Smooth muscle cell (in vitro differentiated cells): ENCODE data around the gene PIGM. TPM values are rescaled to one million over a fixed set of nuclear protein-coding genes. Genes with fewer than 3 reads are reported as not detected.

Experiments used
- DNase-seq: peaks from one replicate; lab custom pipeline; 2025; ENCODE audit not compliant: unreplicated experiment; lab: John Stamatoyannopoulos, UW
- H2AFZ ChIP-seq: fragments of 200-600 bp; sonication (generic); 2 replicates; pipeline ENCODE4 v1.6.0; 2016; ENCODE audit warnings: antibody characterized with exemption, low read depth, mild to moderate bottlenecking
- H3F3A ChIP-seq: fragments of 200-600 bp; sonication (generic); 2 replicates; pipeline ENCODE4 v1.6.0; 2017; ENCODE audit warnings: antibody characterized with exemption, low read depth
- H3K27ac ChIP-seq: fragments of 200-600 bp; sonication (generic); 2 replicates; pipeline ENCODE4 v1.5.1; 2016; ENCODE audit warnings: low read depth, mild to moderate bottlenecking
- H3K27me3 ChIP-seq: fragments of 200-600 bp; sonication (generic); 2 replicates; pipeline ENCODE4 v1.6.1; 2016; ENCODE audit warnings: low read depth, mild to moderate bottlenecking
- H3K36me3 ChIP-seq: fragments of 200-600 bp; sonication (generic); 2 replicates; pipeline ENCODE4 v1.5.1; 2016; ENCODE audit warnings: low read depth
- H3K4me1 ChIP-seq: fragments of 200-600 bp; sonication (generic); 2 replicates; pipeline ENCODE4 v1.5.1; 2016; ENCODE audit warnings: low read depth
- H3K4me2 ChIP-seq: fragments of 200-600 bp; sonication (generic); 2 replicates; pipeline ENCODE4 v1.6.0; 2016; ENCODE audit warnings: mild to moderate bottlenecking
- H3K4me3 ChIP-seq: fragments of 200-600 bp; sonication (generic); 2 replicates; pipeline ENCODE4 v1.5.1; 2016; ENCODE audit warnings: mild to moderate bottlenecking
- H3K79me2 ChIP-seq: fragments of 200-600 bp; sonication (generic); 2 replicates; pipeline ENCODE4 v1.6.0; 2016; ENCODE audit warnings: low read depth, mild to moderate bottlenecking
- H3K9ac ChIP-seq: fragments of 200-600 bp; sonication (generic); 2 replicates; pipeline ENCODE4 v1.6.0; 2016; ENCODE audit warnings: low read depth
- H3K9me3 ChIP-seq: fragments of 200-600 bp; sonication (generic); replicated peaks from 2 replicates; pipeline ENCODE4 v1.5.1; 2016; ENCODE audit warnings: low read depth
- H4K20me1 ChIP-seq: fragments of 200-600 bp; sonication (generic); 2 replicates; pipeline ENCODE4 v1.6.0; 2016; ENCODE audit warnings: low read depth
- WGBS: methylation state at CpG from one replicate; pipeline ENCODE4 v1.1.7; 2016; ENCODE audit warnings: low lambda C conversion rate; 5-methylcytosine and 5-hydroxymethylcytosine counted together
- polyA plus RNA-seq: library from polyadenylated mRNA; unstranded; fragments of >200 nt; fragmentation: Nextera tagmentation; extraction: Ambion mirVana; gene quantifications from 2 replicates; pipeline ENCODE4 v1.2.1, GENCODE V29; 2016
- total RNA-seq: library from RNA; depleted of rRNA; stranded (reverse); fragments of >200 nt; gene quantifications from 2 replicates; pipeline ENCODE4 v1.2.3, GENCODE V29; 2014
- TF ChIP-seq, protein P1 (sequence below): fragments of 200-600 bp; sonication (generic); IDR thresholded peaks from 2 replicates; pipeline ENCODE4 v1.5.1; 2017; ENCODE audit warnings: borderline replicate concordance, mild to moderate bottlenecking, antibody characterized with exemption; ENCODE audit not compliant: insufficient read depth, poor library complexity, severe bottlenecking

Gene PIGM
- total and polyA plus RNA-seq, 2 experiments from 2014 or later, result 3.0 to 5.2 TPM

GRCh38 chr1:159977364-159978106 is 54.3 kb downstream of the PIGM start:
- no peak overlapping the region for H2AFZ ChIP-seq
- no peak overlapping the region for H3K27ac ChIP-seq
- H3K27me3 ChIP-seq, result peaks cover 54% of the 10 kb centered on the region
- H3K4me1 ChIP-seq, result no peaks in the 10 kb centered on the region
- no peaks in the 10 kb centered on the region for H3F3A ChIP-seq
- no peak overlapping the region for H3K4me3 ChIP-seq
- H3K9me3 ChIP-seq, result no peaks in the 10 kb centered on the region
- TF ChIP-seq, protein P1, sequence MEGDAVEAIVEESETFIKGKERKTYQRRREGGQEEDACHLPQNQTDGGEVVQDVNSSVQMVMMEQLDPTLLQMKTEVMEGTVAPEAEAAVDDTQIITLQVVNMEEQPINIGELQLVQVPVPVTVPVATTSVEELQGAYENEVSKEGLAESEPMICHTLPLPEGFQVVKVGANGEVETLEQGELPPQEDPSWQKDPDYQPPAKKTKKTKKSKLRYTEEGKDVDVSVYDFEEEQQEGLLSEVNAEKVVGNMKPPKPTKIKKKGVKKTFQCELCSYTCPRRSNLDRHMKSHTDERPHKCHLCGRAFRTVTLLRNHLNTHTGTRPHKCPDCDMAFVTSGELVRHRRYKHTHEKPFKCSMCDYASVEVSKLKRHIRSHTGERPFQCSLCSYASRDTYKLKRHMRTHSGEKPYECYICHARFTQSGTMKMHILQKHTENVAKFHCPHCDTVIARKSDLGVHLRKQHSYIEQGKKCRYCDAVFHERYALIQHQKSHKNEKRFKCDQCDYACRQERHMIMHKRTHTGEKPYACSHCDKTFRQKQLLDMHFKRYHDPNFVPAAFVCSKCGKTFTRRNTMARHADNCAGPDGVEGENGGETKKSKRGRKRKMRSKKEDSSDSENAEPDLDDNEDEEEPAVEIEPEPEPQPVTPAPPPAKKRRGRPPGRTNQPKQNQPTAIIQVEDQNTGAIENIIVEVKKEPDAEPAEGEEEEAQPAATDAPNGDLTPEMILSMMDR, result no peak
- no peak for DNase-seq
- no peaks in the 10 kb centered on the region for H4K20me1 ChIP-seq
- H3K4me2 ChIP-seq, result no peak overlapping the region
- no peaks in the 10 kb centered on the region for H3K36me3 ChIP-seq
- no peaks in the 10 kb centered on the region for H3K79me2 ChIP-seq
- H3K9ac ChIP-seq, result no peak overlapping the region
- WGBS, result 85% methylated on average over 6 of the region's 6 CpGs

Other genes with a start within 250 kb of the PIGM start
- gene FCRL6, start 229.6 kb downstream of the PIGM start, total RNA-seq, result not detected in 2 replicates
- gene FCRL6, start 229.6 kb downstream of the PIGM start, polyA plus RNA-seq, result not detected in 2 replicates
- 10.8 and 11.0 TPM in 2 replicates for gene SLAMF8, start 205.1 kb downstream of the PIGM start, total RNA-seq
- 13.5 and 15.1 TPM in 2 replicates for gene SLAMF8, start 205.1 kb downstream of the PIGM start, polyA plus RNA-seq
- gene VSIG8, start 169.3 kb downstream of the PIGM start, total RNA-seq, result not detected in 2 replicates
- 0.29 and 1.3 TPM in 2 replicates for gene VSIG8, start 169.3 kb downstream of the PIGM start, polyA plus RNA-seq
- gene CFAP45, start 131.8 kb downstream of the PIGM start, total RNA-seq, result 1.1 and 1.3 TPM in 2 replicates
- gene CFAP45, start 131.8 kb downstream of the PIGM start, polyA plus RNA-seq, result 1.2 and 1.9 TPM in 2 replicates
- 390 and 408 TPM in 2 replicates for gene TAGLN2, start 106.5 kb downstream of the PIGM start, total RNA-seq
- gene TAGLN2, start 106.5 kb downstream of the PIGM start, polyA plus RNA-seq, result 1,005 and 1,171 TPM in 2 replicates
- 0.49 and 0.99 TPM in 2 replicates for gene IGSF9, start 86.4 kb downstream of the PIGM start, total RNA-seq
- 2.1 and 6.6 TPM in 2 replicates for gene IGSF9, start 86.4 kb downstream of the PIGM start, polyA plus RNA-seq
- 1.3 TPM in 1 of 2 replicates, not detected in the other for gene SLAMF9, start 77.8 kb downstream of the PIGM start, total RNA-seq
- gene SLAMF9, start 77.8 kb downstream of the PIGM start, polyA plus RNA-seq, result 1.8 and 2.1 TPM in 2 replicates
- gene KCNJ10, start 38.2 kb upstream of the PIGM start, total RNA-seq, result not detected in 2 replicates
- not detected in 2 replicates for gene KCNJ10, start 38.2 kb upstream of the PIGM start, polyA plus RNA-seq
- not detected in 2 replicates for gene KCNJ9, start 49.5 kb upstream of the PIGM start, total RNA-seq
- gene KCNJ9, start 49.5 kb upstream of the PIGM start, polyA plus RNA-seq, result not detected in 2 replicates
- 17.3 and 20.8 TPM in 2 replicates for gene IGSF8, start 66.6 kb upstream of the PIGM start, total RNA-seq
- 30.2 and 35.5 TPM in 2 replicates for gene IGSF8, start 66.6 kb upstream of the PIGM start, polyA plus RNA-seq
- gene ATP1A2, start 83.8 kb upstream of the PIGM start, total RNA-seq, result not detected in 2 replicates
- gene ATP1A2, start 83.8 kb upstream of the PIGM start, polyA plus RNA-seq, result 0.07 TPM in 1 of 2 replicates, not detected in the other
- not detected in 2 replicates for gene ATP1A4, start 119.6 kb upstream of the PIGM start, total RNA-seq
- not detected in 2 replicates for gene ATP1A4, start 119.6 kb upstream of the PIGM start, polyA plus RNA-seq
- gene CASQ1, start 158.6 kb upstream of the PIGM start, total RNA-seq, result 0.36 TPM in 1 of 2 replicates, not detected in the other
- gene CASQ1, start 158.6 kb upstream of the PIGM start, polyA plus RNA-seq, result 0.48 TPM in 1 of 2 replicates, not detected in the other
- 85.0 and 115 TPM in 2 replicates for gene PEA15, start 173.4 kb upstream of the PIGM start, total RNA-seq
- gene PEA15, start 173.4 kb upstream of the PIGM start, polyA plus RNA-seq, result 73.1 and 80.6 TPM in 2 replicates
- gene DCAF8, start 230.6 kb upstream of the PIGM start, total RNA-seq, result 56.7 and 63.6 TPM in 2 replicates
- 79.9 and 92.6 TPM in 2 replicates for gene DCAF8, start 230.6 kb upstream of the PIGM start, polyA plus RNA-seq